ENCODE data around the gene TAF15. TPM values are rescaled to one million over a fixed set of nuclear protein-coding genes. Genes with fewer than 3 reads are reported as not detected.

Gene TAF15
- total RNA-seq, 2 experiments from 2014 or later, result 309 to 319 TPM

- Mint-ChIP-seq H3K9me3 (no peaks in the 10 kb centered on the region), H3K4me3 (peak overlapping the region; percentile 88), H3K4me1 (ENCODE audit: low read depth) (peaks cover 10% of the 10 kb centered on the region), H3K36me3 (ENCODE audit: low read depth) (no peaks in the 10 kb centered on the region), H3K27me3 (no peaks in the 10 kb centered on the region), H3K27ac (peak overlapping the region; percentile 76)
- ATAC-seq (peak; percentile 96), DNase-seq (peak; percentile 90)
- TF ChIP-seq CTCF (IDR thresholded peaks at IDR 0.05), result peak; percentile 89
- ChIA-PET CTCF (interaction anchor here (0.6 to 10.2 kb wide), 74 partner anchors 8 to 674 kb away, joined by 3 to 292 read pairs (median 4); partner anchors contain the start of genes AP2B1, GAS2L2, LYZL6 and MMP28), POLR2A (interaction anchor here (0.6 to 3.4 kb wide), 14 partner anchors 11 to 1382 kb away, joined by 3 to 38 read pairs (median 4); partner anchors contain the start of genes RASL10B and TAF15)
- intact Hi-C loops (cut with micrococcal nuclease), result loop anchor here (1.0 kb wide), 1 partner anchor 40 kb away; no protein-coding TSS in a partner anchor
Observed at GRCh38 chr17:35764123-35764991, 44.9 kb upstream of the TAF15 start.

DNA sequence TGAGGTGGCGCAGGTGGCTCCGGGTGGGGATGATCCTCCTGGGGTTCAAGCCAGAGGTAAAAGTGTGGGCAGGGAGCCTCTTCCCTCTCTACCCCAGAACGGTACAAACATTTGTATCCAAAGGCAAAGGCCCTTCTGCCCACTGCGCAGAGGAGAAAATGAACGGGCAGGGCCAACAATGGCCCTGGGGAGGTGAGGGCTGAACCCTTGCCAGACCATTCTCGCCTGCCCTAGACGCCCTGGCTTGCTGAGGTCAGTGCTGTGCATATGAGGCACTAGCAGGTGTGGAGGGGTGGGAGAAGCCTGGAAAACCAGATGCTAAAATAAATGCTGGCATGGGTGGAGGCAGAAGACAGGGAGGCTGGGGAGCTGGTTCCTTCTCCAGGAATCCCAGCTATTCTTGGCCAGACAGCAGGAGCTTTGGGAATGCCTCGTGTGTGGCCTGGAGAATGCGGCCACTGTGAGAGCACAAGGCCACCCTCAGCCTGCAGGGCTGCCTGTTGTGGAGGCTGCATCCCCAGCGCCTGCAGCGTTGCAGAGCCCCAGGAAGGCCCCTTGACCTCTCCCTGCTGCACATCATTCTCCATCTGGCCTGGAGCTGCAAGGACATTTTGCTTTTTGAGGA, 44.1 kb upstream of the TAF15 start:
- ChIA-PET CTCF (interaction anchor here (0.7 to 10.2 kb wide), 22 partner anchors 10 to 645 kb away, joined by 3 to 292 read pairs (median 14); partner anchors contain the start of genes GAS2L2, LYZL6, MMP28 and RAD51D), POLR2A (interaction anchor here (1.7 to 3.4 kb wide), 4 partner anchors 13 to 46 kb away, joined by 4 to 38 read pairs (median 6); partner anchors contain the start of gene TAF15)
- Mint-ChIP-seq H3K9me3 (no peaks in the 10 kb centered on the region), H3K27me3 (no peaks in the 10 kb centered on the region), H3K27ac (no peak overlapping the region), H3K4me3 (peak overlapping the region; percentile 88), H3K36me3 (ENCODE audit: low read depth) (no peaks in the 10 kb centered on the region), H3K4me1 (ENCODE audit: low read depth) (peaks cover 10% of the 10 kb centered on the region)
- ATAC-seq, result no peak
- intact Hi-C loops (cut with micrococcal nuclease), result no loop called here
- no peak for TF ChIP-seq CTCF (IDR thresholded peaks at IDR 0.05)
- DNase-seq, result no peak

GRCh38 chr17:35765756-35766488, 43.4 kb upstream of the TAF15 start:
- POLR2A ChIA-PET, result interaction anchor here (3.4 kb wide), 1 partner anchor 43 kb away, joined by 38 read pairs; the partner anchor contains the start of gene TAF15

DNA sequence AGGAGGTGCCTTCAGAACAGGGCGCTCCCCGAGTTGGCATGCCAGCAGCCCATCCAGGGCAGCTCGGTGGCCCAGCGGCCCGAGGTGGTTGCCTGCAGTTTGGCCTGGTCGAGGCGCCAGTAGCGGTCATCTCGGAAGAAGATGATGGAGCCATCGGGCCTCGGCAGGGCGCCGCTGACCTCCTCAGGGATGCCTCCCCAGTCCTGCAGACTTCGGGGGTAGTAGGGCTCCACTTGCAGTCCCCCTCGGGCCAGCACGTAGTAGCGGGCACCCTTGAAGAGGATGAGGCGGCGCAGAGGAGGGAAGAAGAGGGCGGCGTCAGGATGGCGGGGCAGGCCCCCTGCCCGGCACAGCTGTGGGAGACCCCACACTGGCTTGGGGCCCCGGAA, 42.8 kb upstream of the TAF15 start:
- H3K4me1 Mint-ChIP-seq (ENCODE audit: low read depth), result peaks cover 10% of the 10 kb centered on the region
- H3K4me3 Mint-ChIP-seq, result no peak overlapping the region
- DNase-seq (no peak), ATAC-seq (no peak)
- intact Hi-C loops (cut with micrococcal nuclease), result no loop called here
- TF ChIP-seq CTCF (IDR thresholded peaks at IDR 0.05), result no peak
- no peaks in the 10 kb centered on the region for H3K27me3 Mint-ChIP-seq
- CTCF ChIA-PET, result interaction anchor here (1.2 to 10.2 kb wide), 9 partner anchors 11 to 153 kb away, joined by 3 to 292 read pairs (median 7); partner anchors contain the start of gene TAF15
- H3K9me3 Mint-ChIP-seq, result no peaks in the 10 kb centered on the region
- no peak overlapping the region for H3K27ac Mint-ChIP-seq
- POLR2A ChIA-PET, result interaction anchor here (1.3 to 3.4 kb wide), 2 partner anchors 42 kb away, joined by 8 to 38 read pairs; partner anchors contain the start of gene TAF15
- H3K36me3 Mint-ChIP-seq (ENCODE audit: low read depth), result no peaks in the 10 kb centered on the region

More at GRCh38 chr17:35765756-35766488, 43.4 kb upstream of the TAF15 start:
- TF ChIP-seq CTCF (IDR thresholded peaks at IDR 0.05), result no peak
- DNase-seq (no peak), ATAC-seq (no peak)
- intact Hi-C loops (cut with micrococcal nuclease), result no loop called here
- Mint-ChIP-seq H3K9me3 (no peaks in the 10 kb centered on the region), H3K27me3 (no peaks in the 10 kb centered on the region), H3K27ac (no peak overlapping the region), H3K36me3 (ENCODE audit: low read depth) (no peaks in the 10 kb centered on the region), H3K4me3 (no peak overlapping the region), H3K4me1 (ENCODE audit: low read depth) (peaks cover 10% of the 10 kb centered on the region)
- CTCF ChIA-PET, result interaction anchor here (0.7 to 10.2 kb wide), 11 partner anchors 11 to 178 kb away, joined by 3 to 292 read pairs (median 5); partner anchors contain the start of genes LYZL6 and TAF15
